DOHH2 (cell line): ENCODE measurements around the gene LMCD1.

Source experiments
- H3F3A ChIP-seq: fragments of 200-600 bp; sonication (generic), shearing (Covaris generic); 2 replicates; pipeline ENCODE4 v1.6.0; 2016; ENCODE audit warnings: antibody characterized with exemption, mild to moderate bottlenecking; ENCODE audit not compliant: control insufficient read depth, insufficient read depth
- H3K27ac ChIP-seq: fragments of 200-600 bp; sonication (generic); 2 replicates; pipeline ENCODE4 v1.5.1; 2014; ENCODE audit warnings: low read depth, mild to moderate bottlenecking, low read length, moderate library complexity
- H3K27me3 ChIP-seq: fragments of 200-600 bp; sonication (generic); 2 replicates; pipeline ENCODE4 v1.6.1; 2014; ENCODE audit warnings: mild to moderate bottlenecking, low read length, mixed read lengths; ENCODE audit not compliant: control insufficient read depth
- H3K36me3 ChIP-seq: fragments of 200-600 bp; sonication (generic); 2 replicates; pipeline ENCODE4 v1.6.1; 2014; ENCODE audit warnings: mild to moderate bottlenecking, low read length, moderate library complexity, mixed read lengths; ENCODE audit not compliant: control insufficient read depth
- H3K4me1 ChIP-seq: fragments of 200-600 bp; sonication (generic); 2 replicates; pipeline ENCODE4 v1.6.1; 2014; ENCODE audit warnings: mild to moderate bottlenecking, low read length, mixed read lengths; ENCODE audit not compliant: control insufficient read depth
- H3K4me2 ChIP-seq: fragments of 200-600 bp; sonication (generic); 2 replicates; pipeline ENCODE4 v1.6.0; 2014; ENCODE audit warnings: mild to moderate bottlenecking, low read length, moderate library complexity
- H3K4me3 ChIP-seq: fragments of 200-600 bp; sonication (generic); 2 replicates; pipeline ENCODE4 v1.5.1; 2014; ENCODE audit warnings: mild to moderate bottlenecking, low read length, mixed read lengths
- H3K79me2 ChIP-seq: fragments of 200-600 bp; sonication (generic); 2 replicates; pipeline ENCODE4 v1.6.1; 2014; ENCODE audit warnings: mild to moderate bottlenecking, low read length, mixed read lengths; ENCODE audit not compliant: control insufficient read depth
- H3K9me2 ChIP-seq: fragments of 200-600 bp; sonication (generic); replicated peaks from 2 replicates; pipeline ENCODE4 v1.6.1; 2014; ENCODE audit warnings: mild to moderate bottlenecking, low read length, mixed read lengths; ENCODE audit not compliant: control insufficient read depth
- H3K9me3 ChIP-seq: fragments of 200-600 bp; sonication (generic); 2 replicates; pipeline ENCODE4 v1.6.1; 2014; ENCODE audit warnings: antibody characterized with exemption, low read length, mixed read lengths; ENCODE audit not compliant: control insufficient read depth, insufficient read depth
- H4K20me1 ChIP-seq: fragments of 200-600 bp; sonication (generic); 2 replicates; pipeline ENCODE4 v1.6.0; 2014; ENCODE audit warnings: low read depth, mild to moderate bottlenecking, antibody characterized with exemption, low read length, moderate library complexity; ENCODE audit not compliant: control insufficient read depth, insufficient read depth
- CTCF ChIP-seq: fragments of 200-600 bp; sonication (generic); IDR thresholded peaks from one replicate; pipeline ENCODE4 v1.5.1; 2014; ENCODE audit warnings: antibody characterized with exemption, mild to moderate bottlenecking, low read depth, low read length; ENCODE audit not compliant: poor library complexity, severe bottlenecking
- EZH2phosphoT487 ChIP-seq: fragments of 200-600 bp; sonication (generic); IDR thresholded peaks from 2 replicates; pipeline ENCODE4 v1.6.1; 2017; ENCODE audit warnings: borderline replicate concordance, mild to moderate bottlenecking, antibody characterized with exemption, low read length, moderate library complexity, mixed read lengths

The LMCD1 gene

GRCh38 chr3:8548502-8549275 is 47.1 kb downstream of the LMCD1 start:
- no peaks in the 10 kb centered on the region for H3K36me3 ChIP-seq
- no peak overlapping the region for H3K27ac ChIP-seq
- no peaks in the 10 kb centered on the region for H4K20me1 ChIP-seq
- no peaks in the 10 kb centered on the region for H3F3A ChIP-seq
- H3K9me2 ChIP-seq = no peaks in the 10 kb centered on the region
- no peak overlapping the region for H3K4me2 ChIP-seq
- no peak overlapping the region for H3K4me3 ChIP-seq
- H3K27me3 ChIP-seq = no peaks in the 10 kb centered on the region
- TF ChIP-seq EZH2phosphoT487 (no peak), CTCF (no peak)
- H3K79me2 ChIP-seq = no peaks in the 10 kb centered on the region
- no peaks in the 10 kb centered on the region for H3K9me3 ChIP-seq
- no peaks in the 10 kb centered on the region for H3K4me1 ChIP-seq

GRCh38 chr3:8549354-8549753 is 47.7 kb downstream of the LMCD1 start:
- Histone ChIP-seq H3K27me3 (no peaks in the 10 kb centered on the region), H3K27ac (no peak overlapping the region)

GRCh38 chr3:8550611-8551010 is 49.0 kb downstream of the LMCD1 start:
- Histone ChIP-seq H3K27me3 (no peaks in the 10 kb centered on the region), H3K4me2 (no peak overlapping the region), H3K36me3 (no peaks in the 10 kb centered on the region), H3K27ac (no peak overlapping the region), H3K9me3 (no peaks in the 10 kb centered on the region), H4K20me1 (no peaks in the 10 kb centered on the region), H3K4me3 (no peak overlapping the region), H3K4me1 (no peaks in the 10 kb centered on the region), H3K9me2 (no peaks in the 10 kb centered on the region), H3F3A (no peaks in the 10 kb centered on the region), H3K79me2 (no peaks in the 10 kb centered on the region)
- TF ChIP-seq CTCF = no peak
- TF ChIP-seq EZH2phosphoT487 = no peak

More at GRCh38 chr3:8549354-8549753, 47.7 kb downstream of the LMCD1 start:
- TF ChIP-seq CTCF = no peak
- TF ChIP-seq EZH2phosphoT487 = no peak
- Histone ChIP-seq H3F3A (no peaks in the 10 kb centered on the region), H4K20me1 (no peaks in the 10 kb centered on the region), H3K36me3 (no peaks in the 10 kb centered on the region), H3K4me3 (no peak overlapping the region), H3K9me2 (no peaks in the 10 kb centered on the region), H3K79me2 (no peaks in the 10 kb centered on the region), H3K9me3 (no peaks in the 10 kb centered on the region), H3K4me2 (no peak overlapping the region), H3K4me1 (no peaks in the 10 kb centered on the region)
